ENCODE results near the gene PGLYRP4.

DNA sequence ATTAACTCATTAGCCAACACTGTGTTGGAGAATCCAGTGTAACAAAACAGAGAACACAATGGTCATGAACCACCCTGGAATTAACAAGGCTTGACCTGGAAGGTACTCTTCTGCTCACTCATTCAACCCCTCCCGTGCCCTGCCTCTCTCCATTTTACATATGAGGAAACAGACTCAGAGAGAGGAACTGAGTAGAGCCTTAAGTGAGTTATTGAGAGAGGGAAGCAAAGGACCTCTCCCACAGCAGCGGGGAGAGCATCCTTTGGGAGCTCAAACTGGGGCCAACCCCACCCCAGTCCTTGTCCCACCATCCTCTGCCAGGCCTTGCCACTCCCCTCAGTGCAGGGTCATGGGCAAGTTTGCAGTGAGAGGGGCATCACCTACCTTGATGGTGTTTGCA lies 25.4 kb upstream of the PGLYRP4 start:
- TF ChIP-seq, protein P1, sequence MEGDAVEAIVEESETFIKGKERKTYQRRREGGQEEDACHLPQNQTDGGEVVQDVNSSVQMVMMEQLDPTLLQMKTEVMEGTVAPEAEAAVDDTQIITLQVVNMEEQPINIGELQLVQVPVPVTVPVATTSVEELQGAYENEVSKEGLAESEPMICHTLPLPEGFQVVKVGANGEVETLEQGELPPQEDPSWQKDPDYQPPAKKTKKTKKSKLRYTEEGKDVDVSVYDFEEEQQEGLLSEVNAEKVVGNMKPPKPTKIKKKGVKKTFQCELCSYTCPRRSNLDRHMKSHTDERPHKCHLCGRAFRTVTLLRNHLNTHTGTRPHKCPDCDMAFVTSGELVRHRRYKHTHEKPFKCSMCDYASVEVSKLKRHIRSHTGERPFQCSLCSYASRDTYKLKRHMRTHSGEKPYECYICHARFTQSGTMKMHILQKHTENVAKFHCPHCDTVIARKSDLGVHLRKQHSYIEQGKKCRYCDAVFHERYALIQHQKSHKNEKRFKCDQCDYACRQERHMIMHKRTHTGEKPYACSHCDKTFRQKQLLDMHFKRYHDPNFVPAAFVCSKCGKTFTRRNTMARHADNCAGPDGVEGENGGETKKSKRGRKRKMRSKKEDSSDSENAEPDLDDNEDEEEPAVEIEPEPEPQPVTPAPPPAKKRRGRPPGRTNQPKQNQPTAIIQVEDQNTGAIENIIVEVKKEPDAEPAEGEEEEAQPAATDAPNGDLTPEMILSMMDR (IDR thresholded peaks at IDR 0.05; ENCODE audit: borderline replicate concordance, extremely low read depth, low read length, poor library complexity, severe bottlenecking): no peak
- TF ChIP-seq EZH2 (IDR thresholded peaks at IDR 0.05; ENCODE audit: borderline replicate concordance, low read depth, low read length, severe bottlenecking): no peak
